ENCODE results near the gene WFDC1. TPM values are rescaled to one million over a fixed set of nuclear protein-coding genes. Genes with fewer than 3 reads are reported as not detected.
"Not testable (repeated sequence)": the region's sequence is repeated elsewhere in the genome, so short reads cannot be mapped to it uniquely, and the experiment has no call there.

Gene WFDC1
- polyA plus RNA-seq, 2 donors, result 4.0 to 4.5 TPM

GRCh38 chr16:84341528-84342295 lies 47.0 kb downstream of the WFDC1 start:
- H3K9me3 ChIP-seq (ENCODE audit: control insufficient read depth in 2 of 2, insufficient read depth in 1 of 2, low read depth in 1 of 2, low read length in 1 of 2), result no peaks in the 10 kb centered on the region
- H3K36me3 ChIP-seq (ENCODE audit: control insufficient read depth in 2 of 2, insufficient read depth in 2 of 2, low read length in 1 of 2), result no peaks in the 10 kb centered on the region
- H3K27ac ChIP-seq (ENCODE audit: low read depth in 2 of 2, low read length in 1 of 2), result no peak overlapping the region
- H3K27me3 ChIP-seq (ENCODE audit: control insufficient read depth in 1 of 2, insufficient read depth in 2 of 2, low read length in 2 of 2), result no peaks in the 10 kb centered on the region
- peaks cover 0 to 3% of the 10 kb centered on the region in 2 donors for H3K4me1 ChIP-seq (ENCODE audit: control insufficient read depth in 2 of 2, insufficient read depth in 2 of 2, low read length in 1 of 2)
- 80 to 90% methylated on average over 24 of the region's 24 CpGs for WGBS, 2 donors
- H3K4me3 ChIP-seq (ENCODE audit: low read depth in 1 of 2, low read length in 2 of 2), result no peak overlapping the region

GRCh38 chr16:84343800-84344199 lies 49.1 kb downstream of the WFDC1 start:
- H3K27me3 ChIP-seq (ENCODE audit: control insufficient read depth in 1 of 2, insufficient read depth in 2 of 2, low read length in 2 of 2); H3K27ac ChIP-seq (ENCODE audit: low read depth in 2 of 2, low read length in 1 of 2); H3K4me3 ChIP-seq (ENCODE audit: low read depth in 1 of 2, low read length in 2 of 2); H3K4me1 ChIP-seq (ENCODE audit: control insufficient read depth in 2 of 2, insufficient read depth in 2 of 2, low read length in 1 of 2); H3K36me3 ChIP-seq (ENCODE audit: control insufficient read depth in 2 of 2, insufficient read depth in 2 of 2, low read length in 1 of 2); H3K9me3 ChIP-seq (ENCODE audit: control insufficient read depth in 2 of 2, insufficient read depth in 1 of 2, low read depth in 1 of 2, low read length in 1 of 2): not testable (repeated sequence)
- WGBS, 2 donors, result 93 to 94% methylated on average over 10 of the region's 10 CpGs

GRCh38 chr16:84344781-84345180 lies 50.1 kb downstream of the WFDC1 start:
- 84 to 89% methylated on average over 8 of the region's 8 CpGs for WGBS, 2 donors
- Histone ChIP-seq H3K27me3 (ENCODE audit: control insufficient read depth in 1 of 2, insufficient read depth in 2 of 2, low read length in 2 of 2) (no peaks in the 10 kb centered on the region), H3K36me3 (ENCODE audit: control insufficient read depth in 2 of 2, insufficient read depth in 2 of 2, low read length in 1 of 2) (no peaks in the 10 kb centered on the region), H3K4me1 (ENCODE audit: control insufficient read depth in 2 of 2, insufficient read depth in 2 of 2, low read length in 1 of 2) (peaks cover 0 to 3% of the 10 kb centered on the region in 2 donors), H3K27ac (ENCODE audit: low read depth in 2 of 2, low read length in 1 of 2) (no peak overlapping the region), H3K4me3 (ENCODE audit: low read depth in 1 of 2, low read length in 2 of 2) (no peak overlapping the region), H3K9me3 (ENCODE audit: control insufficient read depth in 2 of 2, insufficient read depth in 1 of 2, low read depth in 1 of 2, low read length in 1 of 2) (no peaks in the 10 kb centered on the region)

GRCh38 chr16:84347161-84347560 lies 52.5 kb downstream of the WFDC1 start:
- H3K27me3 ChIP-seq (ENCODE audit: control insufficient read depth in 1 of 2, insufficient read depth in 2 of 2, low read length in 2 of 2), result no peaks in the 10 kb centered on the region
- no peak overlapping the region for H3K27ac ChIP-seq (ENCODE audit: low read depth in 2 of 2, low read length in 1 of 2)
- H3K36me3 ChIP-seq (ENCODE audit: control insufficient read depth in 2 of 2, insufficient read depth in 2 of 2, low read length in 1 of 2), result no peaks in the 10 kb centered on the region
- 80 to 87% methylated on average over 8 to 9 of the region's 9 CpGs for WGBS, 2 donors
- no peaks in the 10 kb centered on the region for H3K4me1 ChIP-seq (ENCODE audit: control insufficient read depth in 2 of 2, insufficient read depth in 2 of 2, low read length in 1 of 2)
- no peak overlapping the region for H3K4me3 ChIP-seq (ENCODE audit: low read depth in 1 of 2, low read length in 2 of 2)
- no peaks in the 10 kb centered on the region for H3K9me3 ChIP-seq (ENCODE audit: control insufficient read depth in 2 of 2, insufficient read depth in 1 of 2, low read depth in 1 of 2, low read length in 1 of 2)

- no peaks in the 10 kb centered on the region for H3K27me3 ChIP-seq (ENCODE audit: control insufficient read depth in 1 of 2, insufficient read depth in 2 of 2, low read length in 2 of 2)
- WGBS, 2 donors, result 70 to 76% methylated on average over 6 of the region's 6 CpGs
- no peaks in the 10 kb centered on the region for H3K4me1 ChIP-seq (ENCODE audit: control insufficient read depth in 2 of 2, insufficient read depth in 2 of 2, low read length in 1 of 2)
- H3K27ac ChIP-seq (ENCODE audit: low read depth in 2 of 2, low read length in 1 of 2), result no peak overlapping the region
- H3K4me3 ChIP-seq (ENCODE audit: low read depth in 1 of 2, low read length in 2 of 2), result no peak overlapping the region
- no peaks in the 10 kb centered on the region for H3K9me3 ChIP-seq (ENCODE audit: control insufficient read depth in 2 of 2, insufficient read depth in 1 of 2, low read depth in 1 of 2, low read length in 1 of 2)
- H3K36me3 ChIP-seq (ENCODE audit: control insufficient read depth in 2 of 2, insufficient read depth in 2 of 2, low read length in 1 of 2), result no peaks in the 10 kb centered on the region
Measured at GRCh38 chr16:84348386-84348888, 53.8 kb downstream of the WFDC1 start.

GRCh38 chr16:84349862-84350684 lies 55.4 kb downstream of the WFDC1 start:
- Histone ChIP-seq H3K9me3 (ENCODE audit: control insufficient read depth in 2 of 2, insufficient read depth in 1 of 2, low read depth in 1 of 2, low read length in 1 of 2) (no peaks in the 10 kb centered on the region), H3K27ac (ENCODE audit: low read depth in 2 of 2, low read length in 1 of 2) (no peak overlapping the region), H3K27me3 (ENCODE audit: control insufficient read depth in 1 of 2, insufficient read depth in 2 of 2, low read length in 2 of 2) (no peaks in the 10 kb centered on the region), H3K36me3 (ENCODE audit: control insufficient read depth in 2 of 2, insufficient read depth in 2 of 2, low read length in 1 of 2) (no peaks in the 10 kb centered on the region), H3K4me3 (ENCODE audit: low read depth in 1 of 2, low read length in 2 of 2) (no peak overlapping the region), H3K4me1 (ENCODE audit: control insufficient read depth in 2 of 2, insufficient read depth in 2 of 2, low read length in 1 of 2) (no peaks in the 10 kb centered on the region)
- WGBS, 2 donors, result 87 to 90% methylated on average over 11 of the region's 11 CpGs

GRCh38 chr16:84350685-84351400 lies 56.2 kb downstream of the WFDC1 start:
- 84 to 85% methylated on average over 16 of the region's 16 CpGs for WGBS, 2 donors

GRCh38 chr16:84351630-84352029 lies 57.0 kb downstream of the WFDC1 start:
- WGBS, 2 donors, result 81 to 90% methylated on average over 8 of the region's 8 CpGs
- H3K27me3 ChIP-seq (ENCODE audit: control insufficient read depth in 1 of 2, insufficient read depth in 2 of 2, low read length in 2 of 2), result no peaks in the 10 kb centered on the region
- H3K4me3 ChIP-seq (ENCODE audit: low read depth in 1 of 2, low read length in 2 of 2), result no peak overlapping the region
- no peaks in the 10 kb centered on the region for H3K36me3 ChIP-seq (ENCODE audit: control insufficient read depth in 2 of 2, insufficient read depth in 2 of 2, low read length in 1 of 2)
- H3K4me1 ChIP-seq (ENCODE audit: control insufficient read depth in 2 of 2, insufficient read depth in 2 of 2, low read length in 1 of 2), result peaks cover 0 to under 1% of the 10 kb centered on the region in 2 donors
- H3K27ac ChIP-seq (ENCODE audit: low read depth in 2 of 2, low read length in 1 of 2), result no peak overlapping the region
- H3K9me3 ChIP-seq (ENCODE audit: control insufficient read depth in 2 of 2, insufficient read depth in 1 of 2, low read depth in 1 of 2, low read length in 1 of 2), result no peaks in the 10 kb centered on the region

More at GRCh38 chr16:84350685-84351400, 56.2 kb downstream of the WFDC1 start:
- Histone ChIP-seq H3K27ac (ENCODE audit: low read depth in 2 of 2, low read length in 1 of 2) (no peak overlapping the region), H3K27me3 (ENCODE audit: control insufficient read depth in 1 of 2, insufficient read depth in 2 of 2, low read length in 2 of 2) (no peaks in the 10 kb centered on the region), H3K4me1 (ENCODE audit: control insufficient read depth in 2 of 2, insufficient read depth in 2 of 2, low read length in 1 of 2) (no peaks in the 10 kb centered on the region), H3K36me3 (ENCODE audit: control insufficient read depth in 2 of 2, insufficient read depth in 2 of 2, low read length in 1 of 2) (no peaks in the 10 kb centered on the region), H3K4me3 (ENCODE audit: low read depth in 1 of 2, low read length in 2 of 2) (no peak overlapping the region), H3K9me3 (ENCODE audit: control insufficient read depth in 2 of 2, insufficient read depth in 1 of 2, low read depth in 1 of 2, low read length in 1 of 2) (no peaks in the 10 kb centered on the region)

- Histone ChIP-seq H3K4me3 (ENCODE audit: low read depth in 1 of 2, low read length in 2 of 2) (no peak overlapping the region), H3K27me3 (ENCODE audit: control insufficient read depth in 1 of 2, insufficient read depth in 2 of 2, low read length in 2 of 2) (no peaks in the 10 kb centered on the region), H3K9me3 (ENCODE audit: control insufficient read depth in 2 of 2, insufficient read depth in 1 of 2, low read depth in 1 of 2, low read length in 1 of 2) (no peaks in the 10 kb centered on the region), H3K36me3 (ENCODE audit: control insufficient read depth in 2 of 2, insufficient read depth in 2 of 2, low read length in 1 of 2) (no peaks in the 10 kb centered on the region), H3K27ac (ENCODE audit: low read depth in 2 of 2, low read length in 1 of 2) (peak overlapping the region; percentile 3 to 75), H3K4me1 (ENCODE audit: control insufficient read depth in 2 of 2, insufficient read depth in 2 of 2, low read length in 1 of 2) (peaks cover 0 to 6% of the 10 kb centered on the region in 2 donors)
- WGBS, 2 donors, result 53 to 65% methylated on average over 6 of the region's 6 CpGs
Measured at GRCh38 chr16:84354306-84354705, 59.6 kb downstream of the WFDC1 start.
